DND-41 (cell line): ENCODE results near the gene NAPEPLD.

Experiments
- ATAC-seq: fragments of 200-7000 bp; cut with Tn5 transposase; 3 replicates; pipeline ENCODE4 v1.9.1; 2021; ENCODE audit warnings: low read depth; ENCODE audit not compliant: insufficient read depth
- DNase-seq: peaks from one replicate; pipeline ENCODE4 v3.0.0-alpha.2; 2020
- H2AFZ ChIP-seq: 2 replicates; pipeline ENCODE4 v1.6.0; 2012; ENCODE audit warnings: low read depth, low read length
- H3K27ac ChIP-seq: 2 replicates; pipeline ENCODE4 v1.5.1; 2012; ENCODE audit warnings: low read length, inconsistent platforms
- H3K27me3 ChIP-seq: fragments of 200-600 bp; sonication (generic); 2 replicates; pipeline ENCODE4 v1.6.0; 2012; ENCODE audit warnings: low read length, mild to moderate bottlenecking, inconsistent platforms; ENCODE audit not compliant: insufficient read depth, poor library complexity
- H3K36me3 ChIP-seq: 2 replicates; pipeline ENCODE4 v1.5.1; 2012; ENCODE audit warnings: low read length, inconsistent platforms; ENCODE audit not compliant: insufficient read depth
- H3K4me1 ChIP-seq: 2 replicates; pipeline ENCODE4 v1.5.1; 2012; ENCODE audit warnings: mild to moderate bottlenecking, low read length; ENCODE audit not compliant: insufficient read depth
- H3K4me2 ChIP-seq: 2 replicates; pipeline ENCODE4 v1.6.0; 2012; ENCODE audit warnings: mild to moderate bottlenecking, moderate library complexity, low read length, inconsistent platforms; ENCODE audit not compliant: insufficient read depth
- H3K4me3 ChIP-seq, 2 experiments: fragments of 200-600 bp in 1 of 2; shearing (Covaris generic) in 1 of 2; 2 replicates each; pipeline ENCODE4 v1.5.1; 2012 to 2016; ENCODE audit warnings: inconsistent platforms in 2 of 2, low read length in 2 of 2, mild to moderate bottlenecking in 2 of 2, low read depth in 1 of 2, moderate library complexity in 1 of 2
- H3K79me2 ChIP-seq: 2 replicates; pipeline ENCODE4 v1.6.0; 2012; ENCODE audit warnings: low read length, inconsistent platforms; ENCODE audit not compliant: insufficient read depth
- H3K9ac ChIP-seq: 2 replicates; pipeline ENCODE4 v1.6.0; 2012; ENCODE audit warnings: low read depth, mild to moderate bottlenecking, inconsistent platforms, low read length, moderate library complexity
- H3K9me3 ChIP-seq: 2 replicates; pipeline ENCODE4 v1.5.1; 2012; ENCODE audit warnings: low read length, moderate library complexity, mild to moderate bottlenecking, inconsistent platforms; ENCODE audit not compliant: insufficient read depth, severe bottlenecking
- H4K20me1 ChIP-seq: 2 replicates; pipeline ENCODE4 v1.6.0; 2012; ENCODE audit warnings: low read length; ENCODE audit not compliant: insufficient read depth
- EZH2 ChIP-seq: IDR thresholded peaks from 3 replicates; pipeline ENCODE4 v1.6.1; 2012; ENCODE audit warnings: borderline replicate concordance, low read depth, mild to moderate bottlenecking, moderate library complexity, low read length, inconsistent platforms; ENCODE audit not compliant: severe bottlenecking
- TF ChIP-seq, protein P1 (sequence below): IDR thresholded peaks from 2 replicates; pipeline ENCODE4 v1.5.1; 2012; ENCODE audit warnings: borderline replicate concordance, low read length, moderate library complexity, mild to moderate bottlenecking; ENCODE audit not compliant: poor library complexity, severe bottlenecking; ENCODE audit errors: extremely low read depth

The NAPEPLD gene

DNA sequence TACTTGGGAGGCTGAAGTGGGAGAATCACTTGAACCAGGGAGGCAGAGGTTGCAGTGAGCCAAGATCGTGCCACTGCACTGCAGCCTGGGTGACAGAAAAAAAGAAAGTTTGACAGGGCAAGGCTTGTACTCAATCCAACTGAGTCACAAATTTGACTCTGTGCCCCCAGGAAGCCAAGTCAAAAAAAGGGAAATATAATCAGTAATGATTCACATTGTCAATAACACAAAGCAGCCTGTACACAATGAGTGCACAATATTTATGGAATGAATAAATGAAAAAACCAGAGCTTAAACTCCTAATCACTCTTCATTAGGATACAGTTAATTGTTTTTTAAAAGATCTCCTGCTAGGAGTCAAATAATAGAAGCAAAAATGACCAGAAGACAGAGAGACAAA is 6.4 kb downstream of the NAPEPLD start:
- peaks cover 47% of the 10 kb centered on the region for H3K79me2 ChIP-seq
- no peak overlapping the region for H3K9ac ChIP-seq
- ATAC-seq, result no peak
- no peak overlapping the region for H2AFZ ChIP-seq
- H3K4me1 ChIP-seq, result peaks cover 19% of the 10 kb centered on the region
- H3K36me3 ChIP-seq, result peaks cover 2% of the 10 kb centered on the region; the same call in 1 of the 2 replicates
- TF ChIP-seq, protein P1, sequence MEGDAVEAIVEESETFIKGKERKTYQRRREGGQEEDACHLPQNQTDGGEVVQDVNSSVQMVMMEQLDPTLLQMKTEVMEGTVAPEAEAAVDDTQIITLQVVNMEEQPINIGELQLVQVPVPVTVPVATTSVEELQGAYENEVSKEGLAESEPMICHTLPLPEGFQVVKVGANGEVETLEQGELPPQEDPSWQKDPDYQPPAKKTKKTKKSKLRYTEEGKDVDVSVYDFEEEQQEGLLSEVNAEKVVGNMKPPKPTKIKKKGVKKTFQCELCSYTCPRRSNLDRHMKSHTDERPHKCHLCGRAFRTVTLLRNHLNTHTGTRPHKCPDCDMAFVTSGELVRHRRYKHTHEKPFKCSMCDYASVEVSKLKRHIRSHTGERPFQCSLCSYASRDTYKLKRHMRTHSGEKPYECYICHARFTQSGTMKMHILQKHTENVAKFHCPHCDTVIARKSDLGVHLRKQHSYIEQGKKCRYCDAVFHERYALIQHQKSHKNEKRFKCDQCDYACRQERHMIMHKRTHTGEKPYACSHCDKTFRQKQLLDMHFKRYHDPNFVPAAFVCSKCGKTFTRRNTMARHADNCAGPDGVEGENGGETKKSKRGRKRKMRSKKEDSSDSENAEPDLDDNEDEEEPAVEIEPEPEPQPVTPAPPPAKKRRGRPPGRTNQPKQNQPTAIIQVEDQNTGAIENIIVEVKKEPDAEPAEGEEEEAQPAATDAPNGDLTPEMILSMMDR, result no peak
- TF ChIP-seq EZH2, result no peak
- no peak overlapping the region for H3K4me3 ChIP-seq
- no peak overlapping the region for H3K27ac ChIP-seq
- no peak overlapping the region for H3K4me2 ChIP-seq
- no peaks in the 10 kb centered on the region for H3K27me3 ChIP-seq
- no peak for DNase-seq
- H3K9me3 ChIP-seq, result no peaks in the 10 kb centered on the region
- no peaks in the 10 kb centered on the region; the same call in 1 of the 2 replicates for H4K20me1 ChIP-seq

DNA sequence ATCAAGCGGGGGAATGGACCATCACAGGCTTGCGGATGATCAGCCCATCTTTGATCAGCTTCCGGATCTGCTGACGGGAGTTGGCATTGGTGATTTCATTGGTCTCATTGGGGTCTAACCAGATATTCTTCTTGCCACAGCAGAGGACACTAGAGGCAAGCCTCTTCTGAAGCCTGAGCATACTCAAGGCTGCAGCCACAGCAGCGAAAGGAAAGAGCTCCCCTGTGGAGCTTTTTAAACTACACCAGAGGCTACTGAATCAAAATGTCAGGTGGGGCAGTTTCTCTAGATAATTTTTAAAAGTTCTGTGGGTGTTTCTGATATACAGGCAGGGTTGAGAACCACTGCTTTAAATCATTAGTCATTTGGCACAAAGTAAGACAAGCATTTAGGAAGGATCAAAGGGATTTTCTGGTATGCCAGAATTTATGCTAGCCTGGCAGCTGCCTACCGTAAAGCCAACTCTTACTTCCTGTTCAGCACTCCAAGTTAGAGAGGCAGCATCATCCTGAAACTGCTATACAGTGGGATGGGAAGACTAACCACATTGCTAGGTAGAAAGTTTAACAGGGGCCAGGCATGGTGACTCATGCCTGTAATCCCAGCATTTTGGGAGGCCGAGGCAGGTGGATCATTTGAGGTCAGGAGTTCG is 7.0 kb downstream of the NAPEPLD start:
- Histone ChIP-seq H3K9me3 (no peaks in the 10 kb centered on the region), H2AFZ (no peak overlapping the region), H3K27me3 (no peaks in the 10 kb centered on the region), H3K4me1 (peaks cover 13% of the 10 kb centered on the region), H4K20me1 (no peaks in the 10 kb centered on the region; the same call in 1 of the 2 replicates), H3K4me3 (no peak overlapping the region), H3K9ac (no peak overlapping the region), H3K27ac (no peak overlapping the region), H3K79me2 (peaks cover 41% of the 10 kb centered on the region), H3K36me3 (peaks cover 2% of the 10 kb centered on the region; the same call in 1 of the 2 replicates), H3K4me2 (no peak overlapping the region)
- TF ChIP-seq EZH2, result no peak
- TF ChIP-seq, protein P1, result no peak
- DNase-seq, result no peak
- no peak for ATAC-seq

DNA sequence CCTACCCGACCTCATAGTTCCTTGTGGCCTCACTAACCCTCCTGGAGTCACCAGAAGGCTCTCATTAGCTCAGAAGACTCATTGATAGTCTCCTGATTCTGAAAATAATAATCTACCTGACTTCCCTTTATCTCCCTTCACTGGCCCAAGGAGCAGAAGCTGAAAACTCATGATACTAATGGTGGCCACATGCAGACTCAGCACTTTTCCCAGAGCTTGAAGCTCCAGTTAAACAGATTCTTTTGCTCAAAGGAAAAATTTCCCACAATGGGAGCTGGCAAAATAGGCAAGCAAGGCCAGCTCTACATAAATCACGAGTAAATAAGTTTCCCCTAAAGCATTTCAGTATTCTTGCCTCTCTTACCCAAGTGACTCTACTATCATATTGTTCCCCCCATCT is 8.2 kb downstream of the NAPEPLD start:
- Histone ChIP-seq H3K4me1 (0 out of 2 replicates have a peak, but pooled peaks cover 2% of the 10 kb centered on the region), H3K4me3 (no peak overlapping the region), H3K9me3 (no peaks in the 10 kb centered on the region), H3K36me3 (peaks cover 2% of the 10 kb centered on the region; the same call in 1 of the 2 replicates), H3K79me2 (peaks cover 30% of the 10 kb centered on the region), H4K20me1 (no peaks in the 10 kb centered on the region; the same call in 1 of the 2 replicates), H3K4me2 (no peak overlapping the region), H3K9ac (no peak overlapping the region), H2AFZ (no peak overlapping the region), H3K27ac (no peak overlapping the region), H3K27me3 (no peaks in the 10 kb centered on the region)
- DNase-seq (no peak), ATAC-seq (no peak)
- TF ChIP-seq EZH2, result no peak
- TF ChIP-seq, protein P1, result no peak
